Activated naive CD8-positive, alpha-beta T cell (primary cell): ENCODE data around the gene NFS1.
A peak's percentile ranks its signal among the peaks of the same experiment; 100 is the strongest.
"Not testable (repeated sequence)": the region's sequence is repeated elsewhere in the genome, so short reads cannot be mapped to it uniquely, and the experiment has no call there.

ENCODE experiments used
- H3K27ac Mint-ChIP-seq: one replicate; pipeline ENCODE4 v1.8.0; 2021; ENCODE audit warnings: mixed read lengths
- H3K27me3 Mint-ChIP-seq: one replicate; pipeline ENCODE4 v1.8.0; 2021; ENCODE audit warnings: mixed read lengths
- H3K36me3 Mint-ChIP-seq: one replicate; pipeline ENCODE4 v1.8.0; 2021; ENCODE audit warnings: mixed read lengths
- H3K4me1 Mint-ChIP-seq: one replicate; pipeline ENCODE4 v1.8.0; 2021; ENCODE audit warnings: low read depth, mixed read lengths
- H3K4me3 Mint-ChIP-seq: one replicate; pipeline ENCODE4 v1.8.0; 2021; ENCODE audit warnings: mild to moderate bottlenecking, mixed read lengths
- H3K9me3 Mint-ChIP-seq: one replicate; pipeline ENCODE4 v1.8.0; 2021; ENCODE audit warnings: low read depth, mixed read lengths

NFS1 gene

DNA sequence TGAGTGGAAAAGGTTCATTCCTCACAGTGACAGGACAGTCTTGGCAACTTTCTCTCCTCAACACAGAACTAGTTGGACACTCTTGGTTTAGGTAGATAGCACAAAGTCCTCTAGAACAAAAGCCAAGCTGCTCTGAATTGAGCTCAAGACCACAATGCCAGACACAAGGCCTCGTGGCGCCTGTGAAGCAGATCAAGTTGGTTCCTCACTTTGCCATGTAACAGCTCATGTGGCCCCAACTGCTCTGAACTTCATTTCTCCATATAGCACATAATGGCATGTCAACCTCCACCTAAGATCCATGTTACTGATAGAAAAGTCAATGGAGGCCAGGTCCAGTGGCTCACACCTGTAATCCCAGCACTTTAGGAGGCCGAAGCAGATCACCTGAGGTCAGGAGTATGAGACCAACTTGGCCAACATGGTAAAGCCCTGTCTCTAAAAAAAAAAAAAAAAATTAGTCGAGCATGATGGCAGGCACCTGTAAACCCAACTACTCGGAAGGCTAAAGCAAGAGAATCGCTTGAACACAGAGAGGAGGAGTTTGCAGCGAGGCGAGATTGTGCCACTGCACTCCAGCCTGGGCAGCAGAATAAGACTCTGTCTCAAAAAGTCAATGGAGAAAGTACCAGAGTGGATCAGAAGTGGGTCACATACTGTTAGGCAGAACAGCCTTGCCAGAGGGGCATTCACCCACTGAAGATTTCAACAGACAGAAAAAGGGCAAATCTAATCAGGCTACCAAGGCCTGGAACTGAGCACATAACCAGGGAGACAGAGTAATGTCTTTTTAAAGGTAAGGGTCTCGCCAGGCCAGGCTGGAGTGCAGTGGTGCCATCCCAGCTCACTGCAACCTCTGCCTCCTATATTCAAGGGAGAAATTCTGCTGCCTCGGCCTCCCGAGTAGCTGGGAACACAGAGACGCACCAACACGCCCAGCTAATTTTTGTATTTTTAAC, 21.3 kb upstream of the NFS1 start:
- Mint-ChIP-seq H3K27ac (peak overlapping the region; percentile 54), H3K4me1 (peaks cover 50% of the 10 kb centered on the region), H3K36me3 (peaks cover 6% of the 10 kb centered on the region)

DNA sequence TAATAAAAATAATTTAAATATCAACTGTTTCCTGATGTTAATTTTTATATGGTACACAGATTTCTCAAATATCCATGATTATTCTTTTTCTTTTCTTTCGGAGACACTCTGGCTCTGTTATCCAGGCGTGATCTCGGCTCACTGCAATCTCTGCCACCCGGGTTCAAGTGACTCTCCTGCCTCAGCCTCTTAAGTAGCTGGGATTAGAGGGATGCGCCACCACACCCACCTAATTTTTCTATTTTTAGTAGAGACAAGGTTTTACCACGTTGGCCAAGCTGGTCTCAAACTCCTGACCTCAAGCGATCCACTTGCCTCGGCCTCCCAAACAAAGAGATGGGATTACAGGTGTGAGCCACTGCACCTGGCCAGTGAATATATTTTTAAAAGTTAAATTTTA, 20.6 kb upstream of the NFS1 start:
- Mint-ChIP-seq H3K27ac (no peak overlapping the region), H3K36me3 (peaks cover 4% of the 10 kb centered on the region), H3K27me3 (no peaks in the 10 kb centered on the region), H3K9me3 (no peaks in the 10 kb centered on the region), H3K4me1 (peaks cover 50% of the 10 kb centered on the region), H3K4me3 (no peak overlapping the region)

More for the DNA sequence above, 21.3 kb upstream of the NFS1 start:
- Mint-ChIP-seq H3K27me3 (no peaks in the 10 kb centered on the region), H3K9me3 (no peaks in the 10 kb centered on the region), H3K4me3 (peak overlapping the region; percentile 23)

DNA sequence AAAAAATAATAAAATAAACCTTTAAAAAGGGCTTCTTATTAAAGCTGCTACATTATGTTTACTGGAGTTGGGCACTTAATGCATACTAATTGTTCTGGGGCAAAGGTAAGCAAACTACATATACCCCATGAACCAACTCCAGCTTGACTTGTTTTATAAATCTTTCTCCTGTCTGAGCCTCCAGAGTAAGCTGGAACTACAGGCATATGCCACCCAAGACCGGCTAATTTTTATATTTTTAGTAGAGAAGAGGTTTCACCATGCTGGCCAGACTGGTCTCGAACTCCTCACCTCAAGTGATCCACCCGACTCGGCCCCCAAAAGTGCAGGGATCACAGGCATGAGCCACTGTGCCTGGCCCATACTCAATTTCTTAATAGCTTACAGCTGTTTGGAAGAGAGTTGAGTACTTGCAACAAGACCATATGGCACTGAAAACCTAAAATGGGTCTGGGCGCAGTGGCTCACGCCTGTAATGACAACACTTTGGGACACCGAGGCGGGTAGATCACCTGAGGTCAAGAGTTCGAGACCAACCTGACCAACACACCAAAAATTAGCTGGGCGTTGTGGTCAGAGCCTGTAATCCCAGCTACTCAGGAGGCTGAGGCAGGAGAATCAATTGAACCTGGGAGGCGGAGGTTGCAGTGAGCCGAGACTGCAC, 20.0 kb upstream of the NFS1 start:
- no peaks in the 10 kb centered on the region for H3K27me3 Mint-ChIP-seq
- no peaks in the 10 kb centered on the region for H3K9me3 Mint-ChIP-seq
- H3K36me3 Mint-ChIP-seq = peaks cover 4% of the 10 kb centered on the region
- no peak overlapping the region for H3K4me3 Mint-ChIP-seq
- H3K27ac Mint-ChIP-seq = no peak overlapping the region
- peaks cover 49% of the 10 kb centered on the region for H3K4me1 Mint-ChIP-seq

DNA sequence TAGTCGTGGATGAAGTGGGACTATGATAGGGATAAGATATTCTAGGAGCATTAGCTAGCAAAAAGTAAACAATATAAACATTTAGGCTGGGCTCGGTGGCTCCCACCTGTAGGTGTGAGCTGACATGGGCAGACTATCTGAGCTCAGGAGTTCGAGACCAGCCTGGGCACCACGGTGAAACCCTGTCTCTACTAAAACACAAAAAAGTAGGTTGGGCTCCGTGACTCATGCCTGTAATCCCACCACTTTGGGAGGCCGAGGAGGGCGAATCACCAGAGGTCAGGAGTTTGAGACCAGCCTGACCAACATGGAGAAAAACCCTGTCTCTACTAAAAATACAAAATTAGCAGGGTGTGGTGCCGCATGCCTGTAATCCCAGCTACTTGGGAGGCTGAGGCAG, 19.2 kb upstream of the NFS1 start:
- not testable (repeated sequence) for H3K36me3 Mint-ChIP-seq, H3K27me3 Mint-ChIP-seq, H3K4me3 Mint-ChIP-seq, H3K9me3 Mint-ChIP-seq
- H3K4me1 Mint-ChIP-seq = peaks cover 53% of the 10 kb centered on the region
- H3K27ac Mint-ChIP-seq = peak overlapping the region; percentile 61

DNA sequence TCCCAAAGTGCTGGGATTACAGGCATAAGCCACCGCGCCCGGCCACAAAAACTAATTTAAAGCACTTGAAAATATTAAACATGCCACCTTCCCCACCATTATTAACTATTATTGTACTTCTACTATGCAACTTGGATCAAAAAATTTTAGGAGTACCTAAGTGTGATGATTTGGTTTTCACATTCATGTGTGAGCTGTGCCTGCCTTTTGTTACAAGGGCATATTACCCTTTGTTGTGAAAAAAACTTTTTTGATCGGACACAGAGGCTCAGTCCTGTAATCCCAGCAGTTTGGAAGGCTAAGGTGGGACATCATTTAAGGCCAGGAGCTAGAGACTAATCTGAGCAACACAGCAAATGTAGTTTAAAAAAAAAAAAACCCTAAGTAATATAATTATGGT, 17.2 kb upstream of the NFS1 start:
- peaks cover 2% of the 10 kb centered on the region for H3K36me3 Mint-ChIP-seq
- H3K4me3 Mint-ChIP-seq = no peak overlapping the region
- peaks cover 53% of the 10 kb centered on the region for H3K4me1 Mint-ChIP-seq
- no peaks in the 10 kb centered on the region for H3K27me3 Mint-ChIP-seq
- H3K9me3 Mint-ChIP-seq = no peaks in the 10 kb centered on the region
- H3K27ac Mint-ChIP-seq = peak overlapping the region; percentile 17

DNA sequence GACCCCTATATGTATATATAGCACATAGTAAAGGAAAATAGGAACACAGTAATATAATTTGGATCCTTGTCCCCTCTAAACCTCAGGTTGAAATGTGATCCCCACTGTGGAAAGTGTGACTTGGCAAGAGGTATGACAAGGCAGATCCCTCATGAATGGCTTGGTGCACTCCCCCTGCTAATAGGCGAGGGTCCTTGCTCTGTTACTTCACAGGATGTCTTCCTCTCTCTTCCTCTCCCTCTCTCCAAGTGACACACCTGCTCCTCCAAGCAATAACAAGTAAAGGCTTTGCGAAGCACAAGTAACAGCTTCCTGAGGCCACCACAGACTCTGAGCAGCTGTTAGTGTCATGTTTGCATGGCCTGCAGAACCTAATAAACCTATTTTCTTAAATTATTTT, 16.5 kb upstream of the NFS1 start:
- no peaks in the 10 kb centered on the region for H3K9me3 Mint-ChIP-seq
- peaks cover 2% of the 10 kb centered on the region for H3K36me3 Mint-ChIP-seq
- H3K4me1 Mint-ChIP-seq = peaks cover 57% of the 10 kb centered on the region
- no peaks in the 10 kb centered on the region for H3K27me3 Mint-ChIP-seq
- H3K27ac Mint-ChIP-seq = peak overlapping the region; percentile 73
- no peak overlapping the region for H3K4me3 Mint-ChIP-seq

DNA sequence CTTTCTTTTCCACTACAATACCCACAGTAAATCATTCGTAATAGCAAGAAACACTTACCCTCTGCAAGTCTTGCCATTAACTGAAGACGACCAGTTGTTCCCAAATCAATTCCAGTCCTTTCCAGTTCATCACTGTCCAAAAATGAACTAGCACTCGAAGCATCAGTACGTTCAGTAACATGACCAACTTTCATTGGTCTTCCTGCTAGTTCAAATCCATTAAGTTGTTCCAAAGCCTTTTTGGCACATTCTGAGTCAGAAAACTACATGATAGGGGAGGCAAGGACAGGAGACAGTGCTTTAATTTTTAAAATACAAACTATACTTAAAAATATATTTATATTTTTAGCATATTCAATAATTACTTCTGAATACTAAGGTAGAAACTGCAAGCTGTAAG, 15.0 kb upstream of the NFS1 start:
- Mint-ChIP-seq H3K9me3 (no peaks in the 10 kb centered on the region), H3K4me1 (peaks cover 64% of the 10 kb centered on the region), H3K27ac (no peak overlapping the region), H3K4me3 (no peak overlapping the region), H3K27me3 (no peaks in the 10 kb centered on the region), H3K36me3 (peaks cover 2% of the 10 kb centered on the region)

DNA sequence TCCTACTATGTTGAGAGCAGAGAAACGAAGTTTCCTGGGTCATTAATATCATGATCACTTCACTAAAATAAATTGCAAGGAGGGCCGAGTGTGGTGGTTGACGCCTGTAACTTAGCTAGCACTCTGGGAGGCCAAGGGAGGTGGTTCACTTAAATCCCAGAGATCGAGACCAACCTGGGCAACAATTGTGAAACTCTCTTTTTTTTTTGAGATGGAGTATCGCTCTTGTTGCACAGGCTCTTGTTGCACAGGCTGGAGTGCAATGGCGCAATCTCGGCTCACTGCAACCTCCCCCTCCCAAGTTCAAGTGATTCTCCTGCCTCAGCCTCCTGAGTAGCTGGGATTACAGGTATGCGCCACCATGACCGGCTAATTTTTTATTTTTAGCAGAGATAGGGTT, 14.0 kb upstream of the NFS1 start:
- Mint-ChIP-seq H3K4me1 (peaks cover 70% of the 10 kb centered on the region), H3K4me3 (peak overlapping the region; percentile 40), H3K27ac (peak overlapping the region; percentile 41)
- not testable (repeated sequence) for H3K27me3 Mint-ChIP-seq, H3K9me3 Mint-ChIP-seq, H3K36me3 Mint-ChIP-seq

DNA sequence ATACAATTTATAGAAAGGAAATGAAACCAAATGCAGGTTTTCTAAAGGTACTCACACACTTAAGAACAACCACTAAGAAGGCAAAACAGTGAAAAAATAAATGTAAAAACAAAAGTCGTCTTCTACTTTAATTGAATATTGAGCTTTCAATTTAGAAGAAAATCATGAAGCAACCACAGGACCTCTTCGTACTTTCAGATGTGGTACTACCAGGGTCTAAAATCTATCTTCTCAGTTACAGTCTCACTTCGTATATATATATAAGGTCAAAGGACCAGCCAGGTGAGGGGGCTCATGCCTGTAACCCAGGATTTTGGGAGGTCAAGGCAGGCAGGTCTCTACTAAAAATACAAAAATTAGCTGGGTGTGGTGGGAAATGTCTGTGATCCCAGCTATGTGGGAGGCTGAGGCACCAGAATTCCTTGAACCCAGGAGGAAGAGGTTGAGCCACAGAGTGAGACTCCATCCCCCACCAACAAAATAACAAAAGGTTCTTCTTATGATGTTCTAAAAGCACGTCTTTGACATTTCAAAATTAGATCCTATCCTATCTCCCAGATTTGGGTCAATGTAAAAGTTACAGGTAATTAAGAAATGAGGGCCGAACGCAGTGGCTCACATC, 12.5 kb upstream of the NFS1 start:
- H3K27ac Mint-ChIP-seq = peak overlapping the region; percentile 79
- no peaks in the 10 kb centered on the region for H3K9me3 Mint-ChIP-seq
- H3K4me3 Mint-ChIP-seq = peak overlapping the region; percentile 68
- H3K36me3 Mint-ChIP-seq = peaks cover 2% of the 10 kb centered on the region
- no peaks in the 10 kb centered on the region for H3K27me3 Mint-ChIP-seq
- peaks cover 63% of the 10 kb centered on the region for H3K4me1 Mint-ChIP-seq

DNA sequence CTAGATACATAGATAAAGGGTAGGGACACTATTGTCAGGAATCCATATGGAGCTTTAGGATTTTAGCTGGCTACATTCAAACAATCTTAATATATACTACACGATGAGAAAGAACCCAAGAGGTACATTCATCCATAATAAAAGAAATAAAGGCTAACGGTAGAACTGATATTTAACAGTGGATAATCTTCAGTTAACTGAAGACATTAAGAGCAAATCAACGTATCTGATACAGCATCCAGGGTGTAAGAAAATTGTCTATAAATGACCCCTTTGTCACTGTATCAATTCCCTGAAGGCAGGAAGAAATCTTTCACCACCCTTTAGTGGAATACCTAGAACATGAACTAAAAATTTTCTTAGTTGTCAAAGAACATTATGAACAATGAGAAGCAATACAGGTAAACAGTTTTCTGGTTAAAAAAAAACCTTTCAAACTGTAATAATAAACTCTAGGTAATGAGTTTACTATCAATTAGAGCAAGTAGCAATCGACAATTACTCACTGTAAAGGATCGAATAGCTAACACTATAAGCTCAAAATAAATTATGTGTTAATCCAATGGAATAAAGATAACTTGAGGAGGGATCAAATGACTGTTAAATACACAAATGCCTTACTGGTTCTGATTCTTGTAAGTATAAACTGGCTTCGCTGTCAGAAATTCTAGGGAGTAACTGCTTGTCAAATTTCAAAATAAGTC, 11.9 kb upstream of the NFS1 start:
- H3K4me1 Mint-ChIP-seq = peaks cover 61% of the 10 kb centered on the region
- H3K36me3 Mint-ChIP-seq = peaks cover 2% of the 10 kb centered on the region
- H3K9me3 Mint-ChIP-seq = no peaks in the 10 kb centered on the region
- H3K27me3 Mint-ChIP-seq = no peaks in the 10 kb centered on the region
- H3K27ac Mint-ChIP-seq = peak overlapping the region; percentile 79
- peak overlapping the region; percentile 68 for H3K4me3 Mint-ChIP-seq

DNA sequence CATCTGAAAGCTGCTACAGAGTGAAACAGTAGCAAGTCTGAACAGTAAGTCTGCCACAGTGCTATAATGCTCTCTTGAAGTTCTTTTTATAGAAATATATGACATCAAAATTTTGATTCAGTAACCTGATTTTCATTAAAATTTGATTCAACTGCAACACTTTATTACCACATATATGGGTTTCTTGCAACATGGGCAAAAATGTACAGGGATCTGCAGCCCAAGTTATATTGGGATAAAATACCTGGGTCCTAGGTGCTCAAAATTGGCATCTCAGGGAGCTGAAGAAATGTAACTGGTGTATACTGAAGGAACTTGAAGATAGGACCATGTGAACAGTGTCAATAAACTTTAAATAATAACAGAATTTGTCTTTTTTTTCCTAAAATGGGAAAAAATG, 10.9 kb upstream of the NFS1 start:
- peak overlapping the region; percentile 13 for H3K4me3 Mint-ChIP-seq
- H3K9me3 Mint-ChIP-seq = no peaks in the 10 kb centered on the region
- H3K27ac Mint-ChIP-seq = peak overlapping the region; percentile 79
- no peaks in the 10 kb centered on the region for H3K27me3 Mint-ChIP-seq
- peaks cover 4% of the 10 kb centered on the region for H3K36me3 Mint-ChIP-seq
- peaks cover 53% of the 10 kb centered on the region for H3K4me1 Mint-ChIP-seq

DNA sequence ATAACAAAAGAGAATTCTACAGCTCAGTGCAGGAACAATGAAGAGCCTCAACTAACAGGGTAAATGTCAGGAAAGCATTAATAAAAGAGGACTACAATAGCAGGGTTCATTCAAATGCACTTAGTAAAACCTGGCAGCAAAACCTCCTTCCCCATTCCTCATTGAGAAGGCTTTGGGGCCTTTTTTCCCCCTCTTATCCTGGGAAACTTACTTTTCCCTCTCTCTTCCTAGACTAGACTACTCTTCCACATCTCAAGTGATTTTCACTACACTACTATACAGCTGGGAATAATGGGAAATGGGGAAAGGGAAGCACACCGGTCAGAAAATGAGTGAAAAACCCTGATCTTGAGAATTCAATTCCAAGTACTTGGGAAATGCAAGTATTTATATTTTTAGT, 10.1 kb upstream of the NFS1 start:
- peak overlapping the region; percentile 68 for H3K27ac Mint-ChIP-seq
- no peaks in the 10 kb centered on the region for H3K27me3 Mint-ChIP-seq
- H3K9me3 Mint-ChIP-seq = no peaks in the 10 kb centered on the region
- H3K4me3 Mint-ChIP-seq = no peak overlapping the region
- peaks cover 6% of the 10 kb centered on the region for H3K36me3 Mint-ChIP-seq
- H3K4me1 Mint-ChIP-seq = peaks cover 53% of the 10 kb centered on the region

DNA sequence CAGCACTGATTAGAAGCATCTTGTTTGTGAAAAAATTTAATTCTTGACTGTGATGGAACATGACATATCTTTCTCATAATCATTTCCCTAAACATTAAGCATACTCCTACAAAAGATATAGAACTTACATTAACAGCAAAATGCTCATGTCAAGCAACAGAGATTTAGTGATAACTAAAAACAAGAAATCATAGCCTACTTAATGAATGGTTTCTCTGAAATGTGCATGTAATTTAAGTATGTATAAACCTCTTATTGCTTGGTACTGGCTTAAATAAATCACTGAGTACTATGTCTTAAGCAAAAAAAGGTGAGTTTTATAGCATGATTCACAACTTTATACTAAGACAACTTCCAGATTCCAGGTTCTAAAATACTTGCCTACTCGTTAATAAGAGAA, 9.3 kb upstream of the NFS1 start:
- Mint-ChIP-seq H3K27me3 (no peaks in the 10 kb centered on the region), H3K36me3 (peaks cover 4% of the 10 kb centered on the region), H3K9me3 (no peaks in the 10 kb centered on the region), H3K27ac (no peak overlapping the region), H3K4me1 (peaks cover 47% of the 10 kb centered on the region), H3K4me3 (no peak overlapping the region)

DNA sequence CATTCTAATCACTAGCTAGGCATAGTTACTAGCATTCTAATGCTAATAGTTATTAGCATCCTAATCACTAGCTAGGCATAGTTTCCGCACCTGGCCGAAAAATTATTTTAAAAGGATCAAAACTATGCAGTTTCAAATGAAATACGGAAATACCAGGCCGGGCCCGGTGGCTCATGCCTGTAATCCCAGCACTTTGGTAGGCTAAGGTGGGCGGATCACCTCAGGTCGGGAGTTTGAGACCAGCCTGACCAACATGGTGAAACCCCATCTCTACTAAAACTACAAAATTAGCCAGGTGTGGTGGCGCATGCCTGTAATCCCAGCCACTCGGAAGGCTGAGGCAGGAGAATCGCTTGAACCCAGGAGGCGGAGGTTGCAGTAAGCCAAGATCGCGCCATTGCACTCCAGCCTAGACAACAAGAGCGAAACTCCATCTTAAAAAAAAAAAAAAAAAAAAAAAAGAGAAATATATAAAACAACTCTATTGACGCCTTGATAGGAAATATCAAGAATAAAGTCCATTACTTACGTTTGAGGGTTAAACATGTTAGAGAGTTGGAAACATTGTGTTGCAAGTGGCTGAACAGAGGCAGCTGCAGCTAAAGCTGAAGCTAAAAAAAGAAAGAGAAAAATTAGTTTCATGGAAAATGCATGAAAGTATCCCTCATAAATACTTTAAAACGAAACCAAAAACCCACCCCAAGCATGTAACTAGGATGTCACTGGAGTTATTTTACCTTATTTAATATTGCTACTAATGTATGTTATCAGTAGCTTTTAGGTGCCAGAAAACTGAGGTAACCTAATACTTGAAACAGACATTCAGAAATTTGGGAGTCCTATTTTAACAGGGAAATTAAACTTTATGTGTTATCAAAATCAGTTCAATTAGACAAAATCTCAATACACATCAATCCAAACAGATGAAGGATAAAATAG, 7.7 kb upstream of the NFS1 start:
- not testable (repeated sequence) for H3K27ac Mint-ChIP-seq, H3K36me3 Mint-ChIP-seq, H3K4me3 Mint-ChIP-seq, H3K9me3 Mint-ChIP-seq, H3K27me3 Mint-ChIP-seq
- peaks cover 43% of the 10 kb centered on the region for H3K4me1 Mint-ChIP-seq
